ENCODE results near the gene PDLIM4. TPM values are rescaled to one million over a fixed set of nuclear protein-coding genes. Genes with fewer than 3 reads are reported as not detected.

PDLIM4 gene
- total RNA-seq, 1 experiment from 2014 or later: not detected

- peak; percentile 96 for DNase-seq (ENCODE audit: low read depth)
- in situ Hi-C loops (cut with HindIII; ENCODE audit: low pct_unique_long_range_greater_than_20kb, low sequenced_read_pairs): no loop called here
These were observed 36.7 kb downstream of the PDLIM4 start, which contains the start of gene SLC22A4 for GRCh38 chr5:132293992-132294727. Gene SLC22A4, plus strand, starts transcription at chr5:132294394. Its CDS starts 223 bp downstream, at chr5:132294617.

- in situ Hi-C loops (cut with HindIII; ENCODE audit: low pct_unique_long_range_greater_than_20kb, low sequenced_read_pairs): no loop called here
- DNase-seq (ENCODE audit: low read depth): peak; percentile 67
These were observed 37.4 kb downstream of the PDLIM4 start for GRCh38 chr5:132294728-132295504.

GRCh38 chr5:132295505-132296411 is 38.3 kb downstream of the PDLIM4 start:
- no peak for DNase-seq (ENCODE audit: low read depth)
- in situ Hi-C loops (cut with HindIII; ENCODE audit: low pct_unique_long_range_greater_than_20kb, low sequenced_read_pairs): no loop called here

GRCh38 chr5:132296412-132297016 is 39.0 kb downstream of the PDLIM4 start:
- in situ Hi-C loops (cut with HindIII; ENCODE audit: low pct_unique_long_range_greater_than_20kb, low sequenced_read_pairs): no loop called here
- no peak for DNase-seq (ENCODE audit: low read depth)

GRCh38 chr5:132297211-132297940 is 39.9 kb downstream of the PDLIM4 start:
- in situ Hi-C loops (cut with HindIII; ENCODE audit: low pct_unique_long_range_greater_than_20kb, low sequenced_read_pairs): no loop called here
- no peak for DNase-seq (ENCODE audit: low read depth)

- DNase-seq (ENCODE audit: low read depth): no peak
- in situ Hi-C loops (cut with HindIII; ENCODE audit: low pct_unique_long_range_greater_than_20kb, low sequenced_read_pairs): no loop called here
These were observed 41.1 kb downstream of the PDLIM4 start for GRCh38 chr5:132298298-132299212.

GRCh38 chr5:132299917-132300316 is 42.4 kb downstream of the PDLIM4 start:
- in situ Hi-C loops (cut with HindIII; ENCODE audit: low pct_unique_long_range_greater_than_20kb, low sequenced_read_pairs): no loop called here

GRCh38 chr5:132300577-132301343 is 43.3 kb downstream of the PDLIM4 start:
- in situ Hi-C loops (cut with HindIII; ENCODE audit: low pct_unique_long_range_greater_than_20kb, low sequenced_read_pairs): no loop called here
- DNase-seq (ENCODE audit: low read depth): no peak

More at GRCh38 chr5:132299917-132300316, 42.4 kb downstream of the PDLIM4 start:
- no peak for DNase-seq (ENCODE audit: low read depth)

- in situ Hi-C loops (cut with HindIII; ENCODE audit: low pct_unique_long_range_greater_than_20kb, low sequenced_read_pairs): no loop called here
- no peak for DNase-seq (ENCODE audit: low read depth)
These were observed 44.1 kb downstream of the PDLIM4 start for GRCh38 chr5:132301344-132302271.

GRCh38 chr5:132302413-132302812 is 44.9 kb downstream of the PDLIM4 start:
- in situ Hi-C loops (cut with HindIII; ENCODE audit: low pct_unique_long_range_greater_than_20kb, low sequenced_read_pairs): no loop called here

GRCh38 chr5:132303589-132303988 is 46.1 kb downstream of the PDLIM4 start:
- no peak for DNase-seq (ENCODE audit: low read depth)
- in situ Hi-C loops (cut with HindIII; ENCODE audit: low pct_unique_long_range_greater_than_20kb, low sequenced_read_pairs): no loop called here

More at GRCh38 chr5:132302413-132302812, 44.9 kb downstream of the PDLIM4 start:
- DNase-seq (ENCODE audit: low read depth): no peak

GRCh38 chr5:132305420-132305819 is 47.9 kb downstream of the PDLIM4 start:
- no peak for DNase-seq (ENCODE audit: low read depth)
- in situ Hi-C loops (cut with HindIII; ENCODE audit: low pct_unique_long_range_greater_than_20kb, low sequenced_read_pairs): no loop called here

GRCh38 chr5:132308701-132309100 is 51.2 kb downstream of the PDLIM4 start:
- in situ Hi-C loops (cut with HindIII; ENCODE audit: low pct_unique_long_range_greater_than_20kb, low sequenced_read_pairs): no loop called here
- DNase-seq (ENCODE audit: low read depth): no peak

GRCh38 chr5:132309679-132310078 is 52.2 kb downstream of the PDLIM4 start:
- no peak for DNase-seq (ENCODE audit: low read depth)
- in situ Hi-C loops (cut with HindIII; ENCODE audit: low pct_unique_long_range_greater_than_20kb, low sequenced_read_pairs): no loop called here
